ENCODE results near the gene NIFK.
"Not testable (repeated sequence)": the region's sequence is repeated elsewhere in the genome, so short reads cannot be mapped to it uniquely, and the experiment has no call there.

Gene NIFK

DNA sequence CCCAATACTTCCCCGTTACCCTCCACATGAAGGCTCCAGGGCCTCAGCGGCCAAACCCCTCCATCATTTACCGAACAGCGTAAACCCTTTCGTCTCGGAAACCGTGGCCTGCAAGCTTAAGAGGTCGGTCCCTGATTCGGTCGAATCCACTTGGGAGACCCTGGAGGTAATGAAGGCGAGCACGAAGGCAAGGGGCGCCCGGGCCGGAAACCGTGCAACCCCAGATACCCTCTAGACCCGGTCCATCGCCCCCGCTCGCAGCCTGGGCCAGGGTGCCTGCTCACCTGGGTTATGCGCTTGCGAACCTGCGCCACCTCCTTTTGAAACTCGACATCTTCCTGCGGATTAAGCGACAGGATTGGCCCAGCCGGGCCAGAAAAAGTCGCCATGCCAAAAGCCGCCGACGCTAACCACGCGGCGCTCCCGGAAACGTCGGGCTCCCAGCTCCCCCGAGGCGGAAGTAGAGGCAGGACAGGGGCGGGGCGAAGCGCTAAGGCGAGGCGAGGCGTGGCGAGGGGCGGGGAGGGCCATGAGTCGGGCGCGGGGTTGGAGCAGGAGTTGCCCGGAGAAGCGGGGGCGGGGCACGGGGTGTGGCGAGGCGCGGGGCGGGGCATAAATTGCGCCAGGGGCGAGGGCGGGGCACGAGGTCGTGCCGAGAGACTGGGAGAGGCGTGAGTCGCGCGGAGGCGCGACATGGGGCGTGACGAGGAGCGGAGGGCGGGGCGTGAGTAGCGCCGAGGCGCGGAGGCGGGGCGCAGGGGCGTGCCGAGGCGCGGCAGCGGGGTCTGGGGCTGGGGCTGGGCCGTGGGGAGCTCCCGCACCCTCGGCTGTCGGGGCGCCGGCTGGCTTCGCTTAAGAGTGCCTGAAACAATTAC is at the start of gene NIFK:
TSS of gene NIFK (minus strand) at position 414 of the 875 bp plus-strand sequence. CDS start at position 389, 25 bp downstream.
- DNase-seq (ENCODE audit: low spot score), result peak; percentile 87

DNA sequence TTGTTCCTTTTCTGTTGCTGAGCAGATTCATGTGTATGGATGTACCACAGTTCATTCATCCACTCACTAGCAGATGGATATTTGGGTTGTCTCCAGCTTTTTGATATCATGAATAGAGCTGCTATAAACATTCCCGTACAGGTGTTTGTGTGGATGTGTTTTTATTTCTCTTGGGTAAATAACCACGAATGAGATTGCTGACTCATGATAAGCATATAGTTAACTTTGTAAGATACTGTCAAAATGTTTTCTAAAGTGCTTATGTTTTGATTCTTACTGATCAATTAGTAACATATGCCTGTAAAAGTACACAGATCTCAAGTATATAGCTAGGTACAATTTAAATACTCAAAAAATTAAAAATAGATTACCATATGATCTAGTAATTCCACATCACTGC is 46.5 kb upstream of the NIFK start:
- DNase-seq (ENCODE audit: low spot score), result no peak

DNA sequence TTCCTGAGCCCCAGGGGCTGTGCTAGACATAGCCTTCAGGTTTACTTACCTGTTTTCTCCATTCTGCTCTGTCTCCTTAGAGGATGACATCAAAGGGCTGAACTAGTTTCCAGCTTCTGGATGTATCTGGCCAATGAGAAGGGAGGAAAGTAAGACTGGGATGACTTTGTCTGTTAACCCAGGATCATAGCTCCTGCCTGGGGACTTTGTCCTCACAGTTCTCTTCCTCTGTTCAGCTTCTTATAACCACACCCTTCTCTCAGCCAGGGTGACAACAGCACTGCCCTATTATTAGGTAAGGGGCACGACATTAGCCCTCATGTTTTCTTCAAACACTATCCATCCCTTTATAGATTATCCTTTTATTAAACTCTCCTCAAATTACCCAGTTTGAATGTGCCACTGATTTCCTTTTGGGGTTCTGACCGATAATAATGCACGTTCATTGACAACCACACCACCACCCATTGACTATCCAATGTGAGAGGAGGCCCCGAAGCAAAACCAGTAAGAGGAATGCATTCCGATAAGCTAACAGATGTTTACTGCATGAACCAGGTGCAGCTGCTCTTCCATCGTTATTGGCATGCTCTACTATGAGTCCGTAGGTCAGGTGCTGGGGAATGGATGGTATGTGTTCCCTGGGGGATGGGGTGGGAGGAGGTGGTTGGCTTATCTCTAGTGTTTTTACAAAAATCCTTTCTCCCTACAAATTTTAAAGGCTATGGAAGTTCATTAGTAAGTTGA is 42.2 kb upstream of the NIFK start:
- DNase-seq (ENCODE audit: low spot score), result peak; percentile 26

DNA sequence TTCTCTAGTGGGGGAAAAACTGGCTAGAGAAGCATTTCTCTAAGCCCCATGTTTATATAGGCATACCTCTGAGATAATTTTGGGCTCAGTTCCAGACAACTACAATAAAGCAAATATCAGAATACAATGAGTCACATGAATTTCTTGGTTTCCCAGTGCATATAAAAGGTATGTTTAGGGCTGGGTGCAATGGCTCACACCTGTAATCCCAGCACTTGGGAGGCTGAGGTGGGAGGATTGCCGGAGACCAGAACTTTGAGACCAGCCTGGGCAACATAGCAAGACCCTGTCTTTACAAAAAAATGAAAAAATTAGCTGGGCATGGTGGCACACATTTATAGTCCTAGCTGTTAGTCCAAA is 41.0 kb upstream of the NIFK start:
- DNase-seq (ENCODE audit: low spot score), result no peak

DNA sequence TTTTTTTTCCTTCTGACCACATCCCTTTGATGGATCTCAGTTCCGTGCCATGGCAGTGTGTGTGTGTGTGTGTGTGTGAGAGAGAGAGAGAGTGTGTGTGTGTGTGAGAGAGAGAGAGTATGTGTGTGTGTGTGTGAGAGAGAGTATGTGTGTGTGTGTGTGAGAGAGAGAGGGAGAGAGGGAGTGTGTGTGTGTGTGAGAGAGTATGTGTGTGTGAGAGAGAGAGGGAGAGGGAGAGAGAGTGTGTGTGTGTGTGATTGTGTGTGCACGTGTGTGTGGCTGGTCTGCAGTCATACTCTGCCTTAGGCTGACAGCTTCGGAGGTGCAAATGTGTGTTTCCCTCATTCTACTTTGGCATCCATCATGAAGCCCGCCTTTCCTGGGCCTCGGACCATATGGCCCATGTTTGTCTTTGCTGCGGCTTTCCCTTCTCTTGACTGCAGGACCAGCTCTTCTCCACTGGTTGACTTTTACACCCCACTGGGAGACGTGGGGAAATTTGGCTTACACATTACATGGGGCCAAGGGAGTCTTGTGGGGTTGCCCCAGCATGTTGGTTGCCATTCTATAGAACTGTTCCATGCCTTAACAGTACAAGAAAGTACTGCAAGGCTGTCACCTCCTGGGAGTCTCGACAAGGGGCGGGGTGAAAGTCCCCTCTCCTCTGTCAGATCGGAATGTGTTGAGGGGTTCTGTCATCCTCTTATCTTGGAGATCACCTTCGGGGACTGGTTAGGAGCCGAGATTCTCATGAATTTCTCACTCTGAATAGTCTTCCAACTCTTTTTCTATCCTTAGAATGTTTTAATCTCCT is 40.4 kb upstream of the NIFK start:
- DNase-seq (ENCODE audit: low spot score), result no peak

DNA sequence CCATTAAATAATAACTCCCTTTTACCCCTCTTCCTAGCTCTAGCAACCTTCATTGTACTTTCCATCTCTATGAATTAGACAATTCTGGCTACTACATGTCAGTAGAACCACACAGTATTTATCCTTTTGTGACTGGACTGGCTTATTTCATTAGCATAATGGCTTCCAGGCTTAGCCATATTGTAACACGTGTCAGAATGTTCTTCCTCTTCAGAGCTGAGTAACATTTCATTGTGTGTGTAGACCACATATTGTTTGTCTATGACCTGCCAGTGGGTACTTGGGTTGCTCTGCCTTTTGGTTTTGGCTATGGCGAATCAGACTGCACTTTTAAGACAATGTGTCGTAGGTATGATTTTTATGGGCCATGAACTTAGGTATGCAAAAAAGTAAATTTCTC is 39.7 kb upstream of the NIFK start:
- DNase-seq (ENCODE audit: low spot score), result no peak

DNA sequence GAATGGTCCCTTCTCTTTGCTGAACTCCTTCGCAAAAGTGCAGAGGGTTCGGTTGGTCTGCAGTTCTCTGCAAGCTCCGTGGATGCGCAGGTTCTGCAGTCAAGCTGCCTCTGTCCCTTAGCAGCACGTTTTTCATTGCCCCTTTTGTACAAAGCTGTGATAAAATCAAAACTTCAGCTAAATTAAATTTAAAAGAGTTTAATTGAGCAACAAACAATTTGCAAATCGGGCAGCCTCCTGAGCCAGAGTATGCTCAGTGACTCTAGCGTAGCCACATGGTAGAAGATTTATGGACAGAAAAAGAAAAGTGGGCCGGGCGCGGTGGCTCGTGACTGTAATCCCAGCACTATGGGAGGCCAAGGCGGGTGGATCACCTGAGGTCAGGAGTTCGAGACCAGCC is 37.6 kb upstream of the NIFK start:
- DNase-seq (ENCODE audit: low spot score), result no peak

DNA sequence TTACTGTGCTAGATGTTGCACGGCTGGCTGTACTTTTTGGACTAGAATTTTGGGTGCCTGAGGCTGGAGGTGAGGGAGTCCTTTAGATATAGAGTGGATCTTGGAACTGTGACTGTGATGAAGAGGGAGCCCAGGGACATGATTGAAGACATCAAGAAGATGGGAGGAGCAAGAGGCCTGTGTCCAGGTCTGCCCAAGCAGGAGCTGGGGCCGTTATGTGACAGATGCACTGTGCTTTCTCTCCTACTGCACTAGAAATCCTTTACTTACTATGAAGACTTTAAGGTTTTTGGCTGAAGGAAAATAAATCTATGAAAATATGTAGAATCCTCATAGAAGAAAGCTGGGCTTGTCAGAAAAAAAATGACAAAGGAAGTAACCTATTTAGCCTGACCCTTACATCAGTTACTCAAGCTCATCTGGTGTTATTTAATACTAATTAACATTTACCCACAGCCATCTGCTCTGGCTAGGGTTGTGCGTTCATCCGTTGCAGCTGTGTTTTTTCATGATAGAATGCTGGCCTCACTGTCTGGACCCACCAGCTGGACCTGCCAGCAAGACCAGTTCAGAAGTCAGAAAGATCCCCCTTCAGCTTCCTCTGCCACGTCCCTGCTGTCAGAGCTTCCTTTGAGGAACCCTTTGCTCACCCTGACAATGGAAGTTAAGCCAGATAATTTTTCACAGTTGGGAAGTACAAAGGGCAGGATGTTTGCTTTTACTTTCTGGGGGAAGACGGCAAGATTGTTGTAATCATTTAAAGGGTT is 35.5 kb upstream of the NIFK start:
- no peak for DNase-seq (ENCODE audit: low spot score)

DNA sequence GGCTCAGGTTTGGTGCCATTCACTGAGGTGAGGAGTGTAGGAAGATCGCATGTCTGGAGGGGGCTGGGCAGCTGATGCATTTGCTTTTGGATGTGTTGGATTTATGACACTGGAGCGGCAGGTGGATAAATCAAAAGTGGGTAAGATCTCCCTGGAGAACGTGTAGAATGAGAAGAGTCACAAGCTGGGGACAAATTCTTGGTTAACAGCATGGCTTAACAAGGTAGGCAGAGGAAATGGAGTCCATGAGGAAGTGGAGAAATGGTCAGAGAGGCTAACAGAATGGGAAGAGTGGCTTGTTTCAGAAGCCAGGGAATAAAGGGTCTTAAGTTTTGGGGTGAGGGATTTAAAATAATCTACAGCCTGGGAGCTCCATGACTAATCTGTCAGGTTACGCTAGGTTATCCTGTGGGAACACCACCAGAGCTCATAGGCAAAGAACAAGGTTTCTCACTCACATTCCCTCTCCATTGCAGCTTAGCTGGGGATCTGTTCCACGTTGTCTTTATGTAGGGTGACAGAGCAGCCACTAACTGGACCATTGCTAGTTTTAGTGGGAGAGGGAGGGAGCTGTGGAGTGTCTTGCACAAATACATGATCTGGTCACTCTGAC is 31.6 kb upstream of the NIFK start:
- DNase-seq (ENCODE audit: low spot score), result no peak

GRCh38 chr2:121766624-121767023 is 29.9 kb upstream of the NIFK start:
- no peak for DNase-seq (ENCODE audit: low spot score)

DNA sequence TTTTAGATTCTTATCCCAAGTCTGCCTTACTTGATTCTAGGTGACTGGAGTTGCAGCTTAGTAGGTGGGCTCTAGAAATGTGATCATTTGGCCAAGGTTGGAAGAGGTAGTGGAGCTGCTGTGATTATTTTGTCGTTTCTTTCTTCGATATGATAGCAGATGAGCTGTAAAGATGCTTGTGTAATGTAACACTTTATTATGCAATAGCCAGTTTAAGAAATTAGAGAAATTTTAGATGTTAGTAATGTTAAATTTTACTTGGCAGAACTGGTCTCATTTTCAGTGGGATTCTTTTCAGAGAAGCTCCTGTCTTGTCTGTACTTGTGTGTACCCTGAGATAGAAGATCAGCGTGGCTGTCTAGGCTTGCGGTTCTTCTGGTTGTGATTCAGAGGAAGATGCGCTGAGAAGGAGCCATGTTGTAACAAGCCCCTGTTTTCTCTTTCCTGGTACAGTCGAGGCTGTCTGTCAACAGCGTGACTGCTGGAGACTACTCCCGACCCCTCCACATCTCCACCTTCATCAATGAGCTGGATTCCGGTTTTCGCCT is 28.1 kb upstream of the NIFK start:
- DNase-seq (ENCODE audit: low spot score), result no peak

- DNase-seq (ENCODE audit: low spot score), result peak; percentile 79
Measured at GRCh38 chr2:121755237-121756111, 18.8 kb upstream of the NIFK start, which contains the start of gene TSN. Gene TSN, plus strand, starts transcription at chr2:121755651. Its CDS starts 129 bp downstream, at chr2:121755780.

GRCh38 chr2:121754851-121755236 is 18.2 kb upstream of the NIFK start:
- no peak for DNase-seq (ENCODE audit: low spot score)

DNA sequence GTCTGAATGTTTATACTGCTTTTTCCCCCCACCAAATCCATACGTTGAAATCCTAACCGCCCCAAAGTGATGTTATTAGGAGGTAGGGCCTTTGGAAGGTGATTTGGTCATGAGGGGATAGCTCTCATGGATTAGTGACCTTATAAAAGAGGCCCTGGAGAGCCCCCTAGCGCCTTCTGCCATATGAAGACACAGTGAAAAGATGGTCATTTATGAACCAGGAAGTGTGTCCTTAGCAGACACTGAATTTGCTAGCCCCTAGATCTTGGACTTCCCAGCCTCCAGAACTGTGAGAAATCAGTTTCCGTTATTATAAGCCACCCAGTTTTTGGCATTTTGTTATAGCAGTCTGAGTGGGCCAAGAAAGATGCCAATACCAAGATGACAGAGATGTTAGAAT is 11.5 kb upstream of the NIFK start:
- no peak for DNase-seq (ENCODE audit: low spot score)

DNA sequence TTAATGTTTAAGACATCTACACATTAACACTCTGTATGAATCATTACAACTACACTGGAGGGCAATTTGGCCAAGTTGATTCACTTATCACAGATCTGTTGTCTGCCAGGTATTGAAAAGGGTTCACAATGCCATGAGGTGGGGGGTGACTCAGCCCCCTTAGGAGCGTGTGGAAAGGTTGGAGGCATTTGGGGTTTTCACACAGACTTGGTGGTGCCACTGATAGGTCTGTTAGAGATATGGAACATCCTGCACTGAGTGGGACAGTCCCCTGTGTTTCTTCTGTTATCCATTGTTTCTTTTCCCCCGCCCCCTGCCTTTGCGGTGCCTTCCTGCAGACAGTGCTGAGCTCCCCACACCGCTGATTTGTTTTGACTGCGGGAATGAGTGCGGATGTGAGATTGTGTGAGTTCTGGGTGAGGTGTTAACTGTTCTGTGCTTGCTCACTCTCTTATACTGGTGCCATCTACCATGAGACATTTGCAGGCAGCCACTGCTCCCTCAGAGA is 9.4 kb upstream of the NIFK start:
- DNase-seq (ENCODE audit: low spot score), result no peak

DNA sequence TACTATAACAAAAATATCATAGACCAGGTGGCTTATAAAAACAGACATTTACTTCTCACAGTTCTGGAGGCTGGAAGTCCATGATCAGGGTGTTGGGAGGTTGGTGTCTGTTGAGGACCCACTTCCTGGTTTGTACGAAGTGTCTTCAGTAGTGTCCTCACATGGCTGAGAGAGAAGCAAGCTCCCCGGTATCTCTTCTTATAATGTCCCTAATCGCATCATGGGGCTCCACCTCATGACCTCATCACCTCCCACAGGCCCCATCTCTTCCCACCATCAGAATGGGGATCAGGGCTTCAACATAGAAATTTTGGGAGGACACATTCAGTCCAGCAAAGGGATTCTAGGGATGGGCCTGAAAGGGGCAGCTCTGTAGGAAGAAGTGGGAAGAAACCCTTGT is 4.8 kb upstream of the NIFK start:
- DNase-seq (ENCODE audit: low spot score), result no peak

DNA sequence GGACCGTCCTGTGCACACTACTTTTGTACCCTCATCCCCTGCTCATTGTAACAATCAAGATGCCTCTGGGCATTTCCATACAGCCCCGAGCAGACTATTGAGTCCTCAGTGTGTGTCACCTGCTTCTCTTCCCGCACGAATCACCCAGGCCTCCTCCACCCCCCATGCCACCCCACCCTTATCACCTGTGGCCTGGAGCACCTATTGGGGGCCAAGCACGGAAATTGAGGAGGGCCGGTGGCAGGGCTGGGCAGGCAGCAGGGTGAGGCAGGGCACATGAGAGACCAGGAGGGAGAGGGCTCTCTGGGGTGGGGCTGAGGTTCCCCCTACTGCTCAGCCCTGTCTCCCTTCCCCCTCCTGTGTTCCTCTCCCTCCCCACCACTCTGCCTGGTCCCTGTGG is 4.3 kb upstream of the NIFK start:
- DNase-seq (ENCODE audit: low spot score), result no peak

- no peak for DNase-seq (ENCODE audit: low spot score)
Measured at GRCh38 chr2:121736140-121736461, 574 bp downstream of the NIFK start.

DNA sequence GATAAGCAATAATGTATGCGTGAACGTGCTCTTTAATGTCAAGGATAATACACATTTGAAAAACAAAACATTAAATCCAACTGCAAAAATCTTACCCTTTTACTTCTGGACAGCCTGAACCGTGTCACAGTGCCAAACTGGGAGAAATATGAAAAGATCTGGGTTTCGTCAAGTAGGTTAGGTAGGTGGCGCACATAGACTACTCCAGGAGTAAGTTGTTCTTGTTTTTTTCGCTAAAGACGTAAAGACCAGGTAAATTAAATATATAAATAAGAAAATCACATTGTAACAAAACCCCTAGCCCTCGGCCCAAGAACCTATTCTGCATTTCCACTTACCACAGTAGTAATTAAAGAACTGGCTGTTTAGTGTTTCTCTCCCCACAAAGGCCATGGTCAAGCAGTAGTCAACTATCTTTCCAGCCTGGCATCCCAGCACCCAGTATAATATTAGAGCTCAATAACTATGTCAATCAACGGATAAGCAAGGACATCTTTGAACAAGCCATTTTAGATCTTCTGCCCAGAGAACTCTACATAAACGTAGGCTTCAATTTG is 1.1 kb downstream of the NIFK start:
- no peak for DNase-seq (ENCODE audit: low spot score)

- not testable (repeated sequence) for DNase-seq (ENCODE audit: low spot score)
Measured at GRCh38 chr2:121734544-121734943, 2.1 kb downstream of the NIFK start.
